HG02852 (cell line): ENCODE measurements around the gene LRRC25.

Experiments
- ATAC-seq: cut with Tn5 transposase; IDR thresholded peaks from one replicate; pipeline ENCODE4 v1.9.1; 2021; ENCODE audit warnings: mild to moderate bottlenecking, moderate library complexity; ENCODE audit not compliant: unreplicated experiment

Gene LRRC25

DNA sequence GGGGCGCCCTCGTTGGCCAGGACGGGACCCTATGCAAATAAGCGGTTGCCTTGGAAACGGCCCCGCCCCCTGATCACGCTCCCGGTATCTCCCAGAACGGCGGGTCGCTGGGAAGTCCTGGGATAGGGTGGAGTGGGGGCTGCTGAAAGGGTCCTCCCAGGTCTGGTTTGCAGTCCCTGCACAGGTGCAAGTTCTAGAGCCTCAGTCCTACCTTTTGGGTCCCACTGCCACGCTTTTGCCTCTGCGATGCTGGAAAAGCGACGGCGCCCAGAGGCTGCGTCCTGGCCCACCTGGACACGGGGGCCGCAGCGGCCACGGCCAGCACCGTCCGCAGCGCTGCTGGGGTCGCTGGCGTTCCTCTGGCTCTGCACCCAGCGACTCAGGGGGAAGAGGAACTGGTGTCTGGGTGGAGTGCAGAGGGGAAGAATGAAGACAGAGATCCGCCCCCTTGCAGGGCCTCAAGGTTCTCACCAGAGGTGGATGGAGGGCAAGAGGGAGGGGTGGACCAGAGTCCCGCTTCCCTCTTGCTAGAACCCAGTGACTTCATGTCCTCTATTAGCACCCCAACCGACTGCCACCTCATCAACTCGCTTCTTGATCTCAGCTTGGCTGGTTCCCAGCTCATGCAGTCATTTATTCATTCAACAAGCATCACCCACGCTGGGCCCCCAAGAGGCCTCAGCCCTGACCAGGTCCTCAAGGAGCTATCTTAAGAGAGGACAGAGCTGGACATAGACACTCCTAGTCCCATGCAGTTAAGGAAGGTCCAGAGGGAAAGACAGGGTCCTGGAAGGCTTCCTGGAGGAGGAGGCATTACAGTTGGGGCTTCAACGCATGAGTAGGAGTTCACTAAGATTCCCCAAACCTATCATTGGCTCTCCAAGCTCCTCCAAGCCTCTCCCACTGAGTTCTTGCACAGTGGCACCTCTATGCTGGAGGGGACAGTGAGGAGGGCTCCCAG is at the start of gene LRRC25:
TSS of gene LRRC25 (minus strand) at position 381 of the 961 bp plus-strand sequence. CDS start 659 bp downstream, outside the sequence.
- ATAC-seq = no peak

- no peak for ATAC-seq
These were observed 49.5 kb upstream of the LRRC25 start for GRCh38 chr19:18446811-18447359.

DNA sequence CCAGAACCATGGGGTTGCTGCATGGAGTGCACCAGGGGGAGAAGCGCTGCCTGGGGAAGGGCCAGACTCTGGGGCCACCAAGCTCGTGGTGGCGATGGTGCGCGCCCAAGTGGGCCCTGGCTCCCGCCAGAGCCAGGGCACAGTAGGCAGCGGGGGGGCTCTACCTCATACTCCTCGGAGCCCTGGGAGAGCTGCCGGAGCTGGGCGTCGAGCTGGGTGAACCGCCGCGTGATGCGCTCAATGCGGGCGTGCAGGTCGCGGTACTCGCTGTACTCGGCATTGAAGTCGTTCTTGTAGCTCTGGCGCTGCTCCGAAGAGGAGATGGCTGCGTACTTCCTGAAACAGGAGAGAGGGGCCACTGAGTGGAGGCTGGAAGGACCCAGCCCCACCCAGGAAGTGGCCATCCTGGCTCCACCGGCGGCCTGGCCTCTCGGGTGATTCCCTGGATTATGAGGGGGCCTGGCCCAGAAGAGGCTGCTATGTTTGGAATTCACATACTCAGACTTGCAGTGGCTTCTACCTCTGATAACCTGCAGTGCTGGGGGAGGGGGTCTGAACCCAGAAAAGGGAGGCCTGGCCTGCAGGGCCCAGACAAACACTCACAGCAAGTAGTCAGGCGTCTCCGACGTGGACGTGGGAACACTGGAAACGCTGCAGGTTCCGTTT is 48.9 kb upstream of the LRRC25 start:
- no peak for ATAC-seq

DNA sequence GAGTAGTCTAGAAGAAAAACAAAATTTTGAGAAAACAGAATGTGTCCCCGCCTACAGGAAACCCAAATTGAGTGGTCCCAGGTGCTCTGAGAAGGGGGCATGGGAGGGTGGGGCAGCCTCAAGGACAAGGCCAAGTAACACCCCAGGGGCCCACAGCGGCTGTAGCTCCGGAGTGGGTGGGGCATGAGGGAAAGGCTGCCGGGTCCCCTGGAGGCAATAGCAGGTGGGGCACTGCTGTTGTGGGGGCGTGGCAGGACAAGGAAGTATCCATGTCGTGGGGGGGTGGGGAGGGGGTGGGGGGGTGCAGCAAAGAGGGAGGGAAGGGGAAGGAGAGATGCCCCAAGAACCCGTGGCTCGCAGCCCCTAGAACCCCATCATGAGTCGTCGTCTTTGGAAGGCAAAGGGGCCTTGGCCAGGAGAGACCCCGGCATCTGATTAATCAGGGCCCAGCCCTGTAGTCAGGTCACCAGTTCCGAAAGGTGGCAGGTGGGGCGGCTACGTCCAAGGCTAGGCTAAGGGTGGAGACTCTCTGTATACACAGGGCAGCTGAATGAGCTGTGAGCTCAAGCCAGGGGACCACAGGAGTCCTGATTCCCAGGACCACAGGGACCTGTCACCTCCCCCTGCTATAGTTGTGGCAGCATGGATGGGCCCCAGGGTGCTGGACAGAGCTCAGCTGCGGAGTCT is 48.0 kb upstream of the LRRC25 start:
- ATAC-seq = no peak

DNA sequence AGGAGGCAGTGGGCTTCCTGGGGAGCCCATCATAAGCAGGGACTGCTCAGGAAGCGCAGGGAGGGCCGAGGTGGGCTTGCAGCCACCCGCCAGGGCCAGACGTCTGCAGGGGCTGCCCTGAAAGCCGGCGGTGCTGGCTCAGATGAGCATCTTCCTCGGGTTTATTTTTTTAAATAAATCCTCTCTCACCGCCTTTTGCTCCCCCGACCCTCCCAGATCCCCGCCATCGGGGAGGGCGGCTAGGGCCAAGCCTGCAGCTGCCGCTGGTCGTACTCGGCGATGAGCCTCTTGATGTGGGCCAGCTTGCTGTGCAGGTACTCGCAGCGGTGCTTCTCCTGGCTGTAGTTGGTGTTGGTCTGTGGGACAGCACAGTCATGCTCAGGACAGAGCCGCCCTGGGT is 47.1 kb upstream of the LRRC25 start:
- ATAC-seq = no peak

DNA sequence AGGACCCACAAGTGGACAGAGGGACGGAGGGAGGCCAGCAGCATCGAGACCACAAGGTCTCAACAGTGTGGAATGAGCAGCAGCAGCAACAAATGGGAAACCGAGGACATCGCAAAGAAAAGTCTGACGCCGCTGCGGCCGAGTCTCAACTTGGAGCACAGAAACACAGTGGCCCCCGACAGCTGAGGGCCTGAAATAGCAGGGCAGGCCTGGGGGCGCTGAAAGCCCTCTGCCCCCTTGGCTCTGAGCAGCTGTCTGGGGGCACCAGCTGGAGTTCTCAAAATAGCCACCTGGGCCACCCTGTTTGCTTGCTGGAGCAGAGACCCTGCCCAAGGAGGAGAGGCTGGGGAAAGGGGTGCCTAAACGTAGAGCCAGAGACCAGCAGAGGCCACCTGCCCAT is 46.4 kb upstream of the LRRC25 start:
- ATAC-seq = no peak

GRCh38 chr19:18443406-18443805 is 46.0 kb upstream of the LRRC25 start:
- ATAC-seq = no peak

DNA sequence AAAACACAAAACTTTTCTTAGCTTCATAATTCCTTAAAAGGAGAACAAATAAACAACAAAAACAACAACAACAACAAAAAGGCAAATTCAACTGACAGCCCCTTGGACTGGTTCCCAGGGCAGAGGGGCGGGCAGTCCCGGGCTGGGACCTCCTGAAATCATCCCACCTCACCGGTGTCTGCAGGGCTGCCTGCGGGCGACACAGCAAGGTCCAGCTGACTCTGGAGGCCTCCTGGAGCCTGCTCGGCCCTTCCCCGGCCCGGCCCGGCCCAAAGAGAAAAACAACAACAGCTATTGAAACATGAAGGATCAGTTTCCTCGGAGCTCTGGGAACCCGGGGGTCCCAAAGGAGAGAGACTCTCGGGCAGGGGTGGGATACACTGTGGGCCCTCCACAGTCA is 45.5 kb upstream of the LRRC25 start:
- no peak for ATAC-seq

GRCh38 chr19:18441804-18442788 is 44.7 kb upstream of the LRRC25 start:
- no peak for ATAC-seq

DNA sequence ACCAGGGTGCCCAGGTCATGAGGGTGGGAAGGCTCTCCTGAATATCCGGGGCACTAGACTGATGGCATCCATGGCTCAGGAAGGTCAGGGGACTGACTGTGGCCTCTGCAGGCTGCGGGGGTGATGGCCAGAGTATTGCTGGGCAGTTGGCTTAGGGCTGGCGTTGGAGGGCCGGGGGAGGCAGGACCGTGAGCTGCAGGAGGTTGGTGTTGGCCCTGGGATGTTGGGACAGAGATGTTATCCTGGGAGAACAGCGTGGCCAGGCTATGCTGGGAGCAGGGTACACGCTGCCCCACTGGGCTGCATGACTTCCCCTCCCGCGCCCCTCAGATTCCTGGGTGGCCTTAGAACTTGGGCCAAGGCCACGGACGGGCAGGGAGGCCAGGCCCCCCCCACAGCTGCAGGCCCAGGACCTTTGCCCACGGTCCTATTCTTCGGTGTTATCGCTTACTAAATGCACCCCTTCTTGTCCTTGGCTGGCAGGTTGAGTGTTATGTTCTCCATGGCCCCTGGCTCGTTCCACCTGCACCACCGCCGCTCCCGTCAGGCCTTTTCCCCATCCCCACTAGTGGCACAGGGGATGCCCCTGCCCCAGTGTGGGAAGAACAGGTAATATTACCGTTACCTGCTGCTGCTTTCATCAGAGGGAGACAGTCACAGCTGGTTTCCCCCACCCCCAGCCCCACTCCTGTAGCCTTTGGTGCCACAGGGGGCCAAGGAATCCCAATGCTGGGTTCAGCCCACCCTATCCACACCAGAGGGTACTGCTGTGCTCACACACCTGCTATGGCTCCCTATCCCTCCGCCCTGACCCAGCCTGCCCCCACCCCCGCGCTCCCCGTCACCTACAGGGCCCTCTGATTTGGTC is 43.7 kb upstream of the LRRC25 start:
- no peak for ATAC-seq

DNA sequence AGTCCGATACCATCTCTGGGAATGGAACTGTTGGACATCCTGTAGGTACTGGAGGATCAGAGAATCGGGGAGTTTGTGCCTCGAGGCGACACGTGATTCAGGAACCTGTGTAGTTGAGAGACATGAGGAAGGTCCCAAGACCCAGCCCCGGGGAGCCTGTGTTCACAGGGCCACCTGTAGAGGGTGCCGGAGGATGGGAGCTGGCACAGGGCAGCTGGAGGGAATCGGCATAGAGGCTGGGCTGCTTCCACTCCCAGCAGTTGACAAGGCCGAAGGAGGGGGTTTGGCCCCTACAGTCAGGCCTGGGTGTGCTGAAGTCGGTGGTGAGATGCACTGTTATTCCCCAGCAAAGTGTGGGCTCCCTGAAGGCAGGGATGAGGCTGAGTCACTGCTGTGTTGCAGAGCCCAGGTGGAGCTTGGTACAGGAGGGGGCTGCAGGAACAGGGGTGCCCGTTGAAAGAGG is 43.0 kb upstream of the LRRC25 start:
- no peak for ATAC-seq

- ATAC-seq = no peak
These were observed 42.5 kb upstream of the LRRC25 start for GRCh38 chr19:18439910-18440237.

DNA sequence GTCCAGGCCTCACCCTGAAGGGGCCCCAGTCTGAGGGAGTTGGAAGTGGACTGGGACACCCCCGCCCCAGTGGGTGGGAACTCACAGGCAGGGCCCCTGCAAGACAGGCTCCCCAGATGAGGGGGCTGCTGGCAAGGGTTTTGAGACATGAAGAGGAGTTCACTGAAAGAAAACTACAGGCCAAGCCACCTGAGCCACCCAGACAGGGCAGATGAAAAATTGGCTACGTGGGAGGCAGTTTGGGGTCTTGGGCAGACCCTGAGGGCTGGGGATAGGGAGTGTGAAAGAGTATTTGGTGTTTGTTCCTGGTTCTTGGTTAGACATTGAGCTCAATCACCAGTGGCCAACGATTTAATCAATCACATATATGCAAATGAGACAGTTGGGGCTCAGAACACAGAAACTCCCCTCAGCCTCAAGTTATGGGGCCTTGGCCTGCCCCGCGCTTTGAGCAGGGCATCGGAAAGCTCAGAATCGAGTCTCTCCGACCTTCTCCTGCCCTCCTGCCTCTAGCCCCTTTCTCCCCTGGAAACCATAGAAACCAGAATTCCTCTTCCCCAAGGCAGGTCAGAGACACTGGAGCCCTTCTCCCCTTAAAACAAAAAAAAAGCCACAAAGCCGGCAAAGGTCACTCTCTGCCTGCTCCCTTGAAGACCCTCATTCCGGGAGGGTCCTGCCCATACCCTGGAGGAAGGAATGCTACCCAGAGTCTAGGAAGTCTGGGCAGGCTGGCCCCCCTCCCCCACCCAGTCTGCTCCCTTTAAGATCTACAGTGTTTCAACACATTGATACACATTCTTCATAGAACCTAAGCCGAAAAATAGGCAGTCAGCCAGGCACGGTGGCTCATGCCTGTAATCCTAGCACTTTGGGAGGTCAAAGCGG is 41.8 kb upstream of the LRRC25 start:
- no peak for ATAC-seq

- no peak for ATAC-seq
These were observed 41.1 kb upstream of the LRRC25 start for GRCh38 chr19:18438331-18439024.

DNA sequence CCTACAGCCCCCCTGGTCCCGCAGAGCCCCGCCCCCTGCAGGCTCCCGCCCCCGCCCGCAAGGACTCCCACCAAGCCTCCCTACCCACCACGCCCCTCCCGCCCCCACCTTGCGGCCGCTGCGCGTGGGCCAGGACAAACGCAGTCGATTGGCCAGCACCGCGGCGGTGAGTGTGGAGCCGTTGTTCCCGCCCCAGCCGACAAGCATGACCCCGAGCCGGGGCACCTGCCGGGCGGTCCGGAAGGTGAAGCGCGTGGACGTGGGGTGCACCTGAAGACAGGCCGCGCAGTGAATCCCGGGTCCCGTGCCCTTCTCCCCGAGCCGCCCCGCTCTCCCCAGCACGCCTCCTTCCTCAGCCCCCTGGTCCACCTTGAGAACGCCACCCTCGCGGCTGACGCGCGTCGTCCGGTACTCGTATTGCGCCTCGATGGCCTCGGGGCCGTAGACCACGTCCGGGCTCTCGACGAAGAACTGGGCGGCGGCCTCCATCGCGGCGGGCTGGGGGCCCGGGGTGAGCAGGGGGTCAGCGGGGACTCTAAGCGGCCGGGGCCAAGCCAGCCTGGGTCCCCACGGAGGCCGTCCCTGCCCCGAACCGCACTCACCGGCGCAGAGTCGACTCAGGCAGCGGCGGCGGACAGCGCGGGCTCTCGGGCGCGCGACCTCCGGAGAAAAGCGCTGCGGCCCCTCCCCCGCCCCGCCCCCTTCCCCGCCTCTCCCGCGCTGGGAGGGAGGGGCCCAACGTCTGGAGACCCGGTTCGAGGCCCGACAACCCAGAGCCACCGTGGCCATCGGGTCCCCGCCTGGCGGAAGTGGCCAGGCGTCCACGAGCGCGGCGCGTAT is 40.3 kb upstream of the LRRC25 start, which contains the start of gene ISYNA1:
TSS of gene ISYNA1 (minus strand) at position 643 of the 840 bp plus-strand sequence. CDS start at position 489, 154 bp downstream.
- ATAC-seq = no peak

- ATAC-seq = peak; percentile 44
These were observed 39.5 kb upstream of the LRRC25 start for GRCh38 chr19:18436671-18437490.
